ENCODE data around the gene ADAMTS3.
"Not testable (repeated sequence)": the region's sequence is repeated elsewhere in the genome, so short reads cannot be mapped to it uniquely, and the experiment has no call there.

Gene ADAMTS3

GRCh38 chr4:72552447-72552846 is 16.6 kb downstream of the ADAMTS3 start:
- no peak for DNase-seq

DNA sequence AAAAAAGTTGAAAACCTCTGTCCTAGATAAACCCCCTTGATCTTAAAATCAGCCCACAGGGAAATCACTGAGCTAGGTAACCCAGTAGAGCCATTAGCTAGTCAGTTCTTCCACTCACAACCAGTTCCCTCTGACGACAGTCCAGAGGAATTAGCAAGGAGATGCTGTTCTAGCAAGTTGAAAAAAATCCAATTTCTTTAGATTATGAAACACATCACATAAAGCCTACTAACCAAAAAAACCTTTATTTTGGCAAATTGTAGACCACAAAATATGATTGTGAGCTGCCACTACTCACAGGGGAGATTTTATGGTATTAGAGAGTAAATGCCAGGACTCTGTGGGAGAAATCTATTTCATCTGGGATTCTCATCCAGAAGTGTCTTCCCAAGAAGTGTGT is 22.6 kb downstream of the ADAMTS3 start:
- no peak for DNase-seq

GRCh38 chr4:72540694-72541093 is 28.3 kb downstream of the ADAMTS3 start:
- not testable (repeated sequence) for DNase-seq

GRCh38 chr4:72538006-72538405 is 31.0 kb downstream of the ADAMTS3 start:
- DNase-seq: no peak

DNA sequence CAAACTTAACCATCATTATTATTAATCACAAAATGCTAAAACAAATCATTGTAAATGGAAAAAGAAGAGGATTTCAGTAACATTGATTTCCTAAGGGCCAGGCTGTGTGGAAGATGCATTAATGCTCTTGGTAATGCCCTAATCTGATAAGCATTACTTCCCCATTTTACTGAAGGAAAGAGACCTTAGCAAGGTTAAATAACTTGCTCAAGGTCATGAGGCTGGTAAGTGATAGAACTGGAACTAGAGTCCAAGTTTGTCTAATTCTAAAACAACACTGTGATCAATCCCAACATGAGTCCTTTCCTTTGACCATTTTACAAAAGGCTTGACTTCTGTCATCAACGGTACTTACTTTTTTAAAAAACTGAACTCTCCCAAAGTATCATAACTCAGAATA is 32.6 kb downstream of the ADAMTS3 start:
- no peak for DNase-seq

DNA sequence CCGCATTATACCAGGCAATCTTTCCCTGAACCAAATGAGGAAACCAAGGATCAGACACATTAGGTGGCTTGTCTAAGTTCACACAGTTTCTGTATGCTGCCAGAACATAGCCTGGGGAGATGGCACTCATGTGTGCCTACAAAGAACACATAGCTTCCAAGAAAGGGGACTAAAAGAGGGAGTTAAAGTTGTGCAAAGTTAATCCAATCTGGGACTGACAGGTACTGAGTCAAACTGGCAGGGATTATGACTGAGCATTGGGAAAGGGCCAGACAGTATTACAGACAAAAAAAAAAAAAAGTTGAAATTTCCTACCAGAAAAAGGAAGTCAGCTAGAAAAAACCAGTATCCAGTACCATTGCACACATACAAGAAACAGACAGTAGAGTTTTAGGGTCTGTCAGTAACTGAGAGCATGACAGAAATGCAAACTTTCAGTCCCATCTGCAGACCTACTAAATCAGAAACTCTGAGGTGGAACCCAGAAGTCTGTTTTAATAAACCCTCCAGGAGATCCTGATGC is 37.2 kb downstream of the ADAMTS3 start:
- DNase-seq: no peak

- DNase-seq: no peak
Observed at GRCh38 chr4:72531322-72531721, 37.7 kb downstream of the ADAMTS3 start.

- DNase-seq: no peak
Observed at GRCh38 chr4:72529148-72529822, 39.7 kb downstream of the ADAMTS3 start.

DNA sequence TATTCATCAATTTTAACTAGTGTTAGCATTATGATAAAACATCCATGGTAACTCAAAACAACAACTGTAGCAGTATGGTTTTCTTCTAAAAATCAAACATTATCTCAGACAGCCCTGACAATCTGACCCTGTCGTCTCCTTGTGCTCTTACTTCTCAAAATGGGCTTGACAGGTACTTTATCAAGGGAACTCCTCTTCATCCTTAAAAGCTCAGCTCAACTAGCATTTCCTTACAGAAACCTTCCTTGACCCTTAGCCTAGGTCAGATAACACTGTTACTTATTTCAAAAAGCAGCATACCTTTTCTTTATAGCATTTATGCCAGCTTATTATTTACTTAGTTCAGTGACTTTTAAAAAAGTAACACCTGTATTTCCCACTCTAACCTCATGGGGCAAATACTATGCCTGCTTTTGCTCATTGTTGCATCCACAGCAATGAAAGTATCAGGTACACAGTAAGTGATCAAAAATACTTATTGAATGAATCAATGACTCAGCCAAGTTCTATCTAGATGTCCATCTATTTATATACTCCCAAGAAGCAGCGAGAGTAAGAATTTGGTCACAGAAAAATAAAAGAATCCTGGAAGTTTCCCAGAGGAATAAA is 41.9 kb downstream of the ADAMTS3 start:
- no peak for DNase-seq

GRCh38 chr4:72525938-72526337 is 43.1 kb downstream of the ADAMTS3 start:
- no peak for DNase-seq

DNA sequence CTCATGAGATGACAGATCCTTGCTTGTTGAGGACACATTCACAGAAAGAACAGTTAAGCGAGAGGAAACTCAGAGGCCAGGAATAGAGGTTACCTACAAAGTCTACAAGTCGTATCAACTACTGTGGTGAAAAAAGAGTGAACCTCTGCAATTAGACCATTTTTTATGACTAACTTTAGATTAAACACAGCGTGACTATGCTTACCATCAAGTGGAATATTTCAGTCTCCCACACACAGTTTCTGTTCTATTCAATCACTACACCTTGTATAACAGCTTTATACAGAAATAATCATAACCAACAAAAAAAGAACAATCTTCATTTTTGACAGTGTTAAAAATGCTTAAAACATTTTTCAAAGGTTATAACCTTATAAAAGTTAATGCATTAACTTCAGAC is 46.6 kb downstream of the ADAMTS3 start:
- no peak for DNase-seq

- DNase-seq: no peak
Observed at GRCh38 chr4:72513227-72513626, 55.8 kb downstream of the ADAMTS3 start.

GRCh38 chr4:72507860-72508419 is 61.1 kb downstream of the ADAMTS3 start:
- DNase-seq: peak; percentile 72

- no peak for DNase-seq
Observed at GRCh38 chr4:72507167-72507566, 61.9 kb downstream of the ADAMTS3 start.

DNA sequence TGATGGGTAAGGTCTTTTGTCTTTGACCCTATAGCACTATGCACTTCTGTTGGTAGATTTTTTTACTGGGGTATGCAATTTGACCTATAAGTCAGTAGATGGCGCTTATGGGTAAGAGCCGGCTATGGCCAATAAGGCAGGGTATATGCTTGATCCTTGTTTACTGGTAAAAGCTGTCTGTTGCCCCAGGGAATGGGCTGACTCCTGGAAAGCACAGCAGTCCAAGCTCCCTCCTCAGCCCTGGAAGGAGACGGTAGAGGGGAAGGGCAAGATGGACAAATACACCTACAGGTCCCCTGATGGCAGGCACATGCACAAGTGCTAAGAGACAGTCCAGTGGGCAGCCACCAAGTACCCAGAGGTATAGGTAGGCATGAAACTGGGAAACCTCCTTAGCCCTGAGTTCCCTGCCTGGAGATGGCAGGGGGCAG is 63.7 kb downstream of the ADAMTS3 start:
- DNase-seq: peak; percentile 28

GRCh38 chr4:72500214-72500613 is 68.8 kb downstream of the ADAMTS3 start:
- DNase-seq: peak; percentile 32

DNA sequence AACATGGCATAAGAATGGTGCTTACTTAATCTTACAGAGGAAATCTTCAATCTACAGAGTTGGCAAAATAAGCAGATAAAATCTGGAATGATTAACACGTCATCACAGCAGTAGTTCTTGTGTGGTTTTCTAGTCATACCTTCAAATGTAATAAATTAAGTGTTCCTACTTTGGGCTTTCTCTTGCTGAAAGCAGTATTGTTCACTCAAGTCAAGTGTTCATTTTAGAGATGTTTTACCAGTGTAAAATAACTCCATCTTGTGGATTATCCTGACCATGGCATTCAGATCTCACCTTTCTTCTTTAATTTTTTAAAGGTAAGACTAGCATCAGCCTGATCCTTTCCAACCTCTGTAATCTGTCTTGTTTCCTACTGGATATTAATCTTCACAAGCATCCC is 72.9 kb downstream of the ADAMTS3 start:
- no peak for DNase-seq

DNA sequence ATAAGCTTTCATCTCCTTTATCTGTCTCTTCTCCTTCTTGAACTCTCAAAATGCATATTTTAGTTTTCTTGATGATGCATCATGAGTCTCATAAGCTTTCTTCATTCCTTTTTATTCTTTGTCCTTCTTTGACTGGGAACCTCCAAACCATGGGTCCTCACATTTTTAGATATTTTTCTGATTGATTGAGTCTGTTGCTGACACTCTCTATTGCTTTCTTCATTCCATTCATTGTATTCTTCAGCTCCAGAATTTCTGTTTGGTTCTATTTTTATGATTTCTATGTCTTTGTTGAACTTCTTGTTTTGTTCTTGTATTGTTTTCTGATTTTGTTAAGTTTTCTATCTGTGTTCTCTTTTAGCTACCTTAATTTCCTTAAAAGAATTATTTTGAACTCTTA is 74.9 kb downstream of the ADAMTS3 start:
- no peak for DNase-seq

- no peak for DNase-seq
Observed at GRCh38 chr4:72489267-72489666, 79.8 kb downstream of the ADAMTS3 start.

DNA sequence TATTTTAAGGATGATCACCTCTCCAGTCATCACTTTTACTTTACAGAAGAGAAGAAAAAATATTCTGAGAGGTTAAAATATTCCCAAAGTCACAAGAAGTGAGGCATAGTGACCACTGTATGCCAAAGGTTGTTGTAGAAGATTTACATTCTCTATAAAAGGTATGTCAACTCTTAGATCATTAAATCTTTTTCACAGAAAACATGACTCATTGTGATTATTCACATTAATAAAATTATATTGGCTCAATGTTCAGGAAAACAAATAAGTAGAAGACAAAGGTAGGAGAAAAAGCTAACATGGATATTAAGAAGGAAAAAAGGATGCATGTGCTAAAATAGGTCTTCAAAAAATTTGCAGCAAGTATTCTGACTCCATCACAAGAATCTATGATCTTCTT is 82.0 kb downstream of the ADAMTS3 start:
- no peak for DNase-seq

DNA sequence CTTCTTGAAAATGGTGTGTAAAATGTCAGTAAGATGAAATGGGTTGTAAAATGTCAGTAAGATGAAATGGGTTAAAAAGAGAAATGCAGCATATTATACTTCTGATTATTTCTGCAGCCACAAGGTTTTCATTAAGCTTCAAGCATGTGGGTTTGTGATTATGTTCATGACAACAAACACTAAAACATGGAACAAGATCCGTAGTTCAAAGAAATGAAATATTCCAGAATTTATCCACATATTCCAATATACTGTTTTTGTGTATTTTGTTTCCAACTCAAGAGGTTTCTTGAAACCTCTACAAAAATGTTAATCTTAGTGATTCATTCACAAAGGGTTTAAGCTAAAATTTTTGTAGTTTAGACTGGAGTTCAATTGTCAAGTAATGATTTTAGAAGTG is 84.0 kb downstream of the ADAMTS3 start:
- no peak for DNase-seq

DNA sequence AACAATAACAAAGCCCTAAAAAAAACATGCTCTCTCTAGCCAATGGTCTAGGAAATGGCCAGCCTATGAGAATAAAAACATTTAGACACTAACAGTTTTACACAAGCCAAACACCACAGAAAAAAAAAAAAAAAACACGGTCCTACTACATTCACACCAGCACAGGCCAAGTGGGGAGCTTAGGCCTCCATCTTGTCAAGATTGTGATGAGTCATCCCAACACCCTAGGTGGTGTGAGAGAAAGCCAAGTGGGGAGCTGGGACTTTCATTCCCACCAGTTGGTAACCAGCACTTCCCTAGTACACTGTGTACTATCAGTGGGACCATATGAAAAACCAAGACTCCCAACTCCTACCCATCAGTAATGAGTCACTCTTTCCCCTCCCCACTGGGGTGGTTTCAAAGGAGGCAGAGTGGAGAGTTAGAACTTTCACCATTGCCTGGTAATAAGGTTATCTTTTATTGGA is 95.6 kb downstream of the ADAMTS3 start:
- DNase-seq: no peak

GRCh38 chr4:72471816-72472215 is 97.2 kb downstream of the ADAMTS3 start:
- no peak for DNase-seq

- no peak for DNase-seq
Observed at GRCh38 chr4:72468904-72469502, 100.0 kb downstream of the ADAMTS3 start.

Data from NCI-H526 treated with DMSO at 0.1 percent for 48 hours (cell line).